Measurements from ENCODE around the gene FDX1. TPM values are rescaled to one million over a fixed set of nuclear protein-coding genes. Genes with fewer than 3 reads are reported as not detected.

Gene FDX1
- total and polyA plus RNA-seq, 2 of the 8 experiments (the other 6 are each of a cell fraction or from before 2014, with no cell fraction given), result 3.7 to 9.6 TPM

DNA sequence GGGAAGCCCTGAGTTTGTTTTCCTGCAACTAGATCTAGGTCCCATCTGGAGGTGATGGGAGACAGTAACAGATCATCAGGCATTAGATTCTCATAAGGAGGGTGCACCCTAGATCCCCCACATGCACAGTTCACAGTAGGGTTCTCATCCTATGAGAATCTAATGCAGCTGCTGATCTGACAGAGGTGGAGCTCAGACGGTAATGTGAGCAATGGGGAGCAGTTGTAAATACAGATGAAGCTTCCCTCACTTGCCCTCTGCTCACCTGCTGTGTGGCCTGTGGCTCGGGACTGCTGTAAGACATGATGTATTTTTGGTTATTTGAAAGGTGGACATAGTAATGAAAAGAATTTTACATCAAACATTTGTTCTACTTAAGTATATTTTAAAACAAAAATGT, 20.5 kb downstream of the FDX1 start:
- Histone ChIP-seq H2BK12ac (ENCODE audit: low read depth, low read length) (no peak overlapping the region), H3K4me1 (replicated peaks in 1 of 4; ENCODE audit: control insufficient read depth in 3 of 4, insufficient read depth in 4 of 4, low read length in 3 of 4) (no peaks in the 10 kb centered on the region), H3K79me1 (ENCODE audit: low read depth, low read length) (no peaks in the 10 kb centered on the region), H3K27ac (ENCODE audit: low read depth, low read length) (no peak overlapping the region), H2BK120ac (replicated peaks; ENCODE audit: low read depth, low read length) (no peak overlapping the region), H2BK15ac (ENCODE audit: low read length) (no peak overlapping the region), H2AFZ (ENCODE audit: low read length) (no peak overlapping the region), H4K8ac (ENCODE audit: extremely low read depth, insufficient read depth, low read length) (no peak overlapping the region), H3K18ac (ENCODE audit: extremely low read depth, low read length) (no peak overlapping the region), H3K9me3 (ENCODE audit: insufficient read depth in 2 of 2, low read depth in 1 of 2, low read length in 1 of 2) (no peaks in the 10 kb centered on the region), H3K79me2 (ENCODE audit: control insufficient read depth in 1 of 2, insufficient read depth in 2 of 2, low read length in 2 of 2) (no peaks in the 10 kb centered on the region), H2BK20ac (ENCODE audit: low read length) (no peak overlapping the region), H3K27me3 (replicated peaks in 1 of 4; ENCODE audit: control insufficient read depth in 3 of 4, extremely low read depth in 1 of 4, insufficient read depth in 3 of 4, low read length in 3 of 4) (no peaks in the 10 kb centered on the region), H3K9ac (replicated peaks in 1 of 4; ENCODE audit: extremely low read depth in 1 of 4, low read depth in 3 of 4, low read length in 3 of 4) (no peak overlapping the region), H4K91ac (replicated peaks; ENCODE audit: insufficient read length, low read length) (no peak overlapping the region), H4K20me1 (replicated peaks in 1 of 2; ENCODE audit: control insufficient read depth in 1 of 2, insufficient read depth in 2 of 2, low read length in 2 of 2) (no peaks in the 10 kb centered on the region), H3K36me3 (ENCODE audit: control insufficient read depth in 2 of 4, insufficient read depth in 4 of 4, low read length in 3 of 4) (no peaks in the 10 kb centered on the region), H3K56ac (replicated peaks; ENCODE audit: insufficient read length, low read depth, low read length) (no peak overlapping the region), H2AK5ac (ENCODE audit: low read depth, low read length) (no peak overlapping the region), H3K4ac (replicated peaks; ENCODE audit: insufficient read length, low read depth, low read length) (no peak overlapping the region), H3K23me2 (ENCODE audit: low read depth, low read length) (no peaks in the 10 kb centered on the region), H2BK5ac (ENCODE audit: low read depth, low read length) (no peak overlapping the region), H3K23ac (ENCODE audit: insufficient read length) (no peak overlapping the region), H3K4me2 (ENCODE audit: insufficient read depth in 1 of 2, low read depth in 2 of 2, low read length in 2 of 2) (no peak overlapping the region), H3K4me3 (ENCODE audit: extremely low read depth in 1 of 4, insufficient read depth in 2 of 4, low read depth in 3 of 4, low read length in 4 of 4) (no peak overlapping the region), H4K5ac (ENCODE audit: insufficient read length, low read depth, low read length) (no peak overlapping the region), H3K14ac (ENCODE audit: insufficient read length) (no peak overlapping the region)
- TF ChIP-seq RFX5 (IDR thresholded peaks at IDR 0.05; ENCODE audit: borderline replicate concordance, low read depth, low read length) (no peak), TBP (IDR thresholded peaks at IDR 0.05; ENCODE audit: low read depth, low read length) (no peak), CHD1 (IDR thresholded peaks at IDR 0.05; ENCODE audit: low read depth, low read length) (no peak), POU5F1 (IDR thresholded peaks at IDR 0.05; ENCODE audit: low read depth, low read length) (no peak), SP2 (IDR thresholded peaks at IDR 0.05; ENCODE audit: low read length) (no peak), KDM1A (IDR thresholded peaks at IDR 0.05; ENCODE audit: borderline replicate concordance, low read length) (no peak), NANOG (IDR thresholded peaks at IDR 0.05; ENCODE audit: insufficient read depth, low read depth, low read length, poor library complexity, severe bottlenecking) (no peak), ASH2L (IDR thresholded peaks at IDR 0.05; ENCODE audit: low read length) (no peak), SIX5 (IDR thresholded peaks at IDR 0.05; ENCODE audit: low read depth, low read length) (no peak), PHF8 (conservative IDR thresholded peaks at IDR 0.05; ENCODE audit: low read depth, low read length) (no peak)
- FAIRE-seq, result no peak
- ChIA-PET POLR2A (ENCODE audit: partially characterized antibody) (no interaction called here), CTCF (ENCODE audit: partially characterized antibody) (interaction anchor here (0.6 to 2.1 kb wide), 5 partner anchors 17 to 1010 kb away, joined by 3 to 7 read pairs (median 4); no protein-coding TSS in a partner anchor)
- DNase-seq (ENCODE audit: low read depth in 1 of 2, low spot score in 2 of 2), result no peak
- 86% methylated on average over 2 of the region's 2 CpGs; no CpG with 5 or more reads in 1 of the 2 experiments for WGBS, 2 experiments (ENCODE audit: extremely low coverage in 1 of 2, insufficient coverage in 1 of 2, insufficient read length in 1 of 2, insufficient replicate concordance in 2 of 2, low coverage in 1 of 2, low lambda C conversion rate in 2 of 2, missing lambda C conversion rate in 1 of 2)
